NT2/D1 (cell line): ENCODE measurements around the gene RTP5.
"Not testable (repeated sequence)": the region's sequence is repeated elsewhere in the genome, so short reads cannot be mapped to it uniquely, and the experiment has no call there.

Experiments used
- DNase-seq: peaks from one replicate; pipeline ENCODE4 v3.0.0-alpha.2; 2011; ENCODE audit warnings: low read depth, low spot score
- H3K27me3 ChIP-seq: 2 replicates; pipeline ENCODE4 v1.6.0; 2011; ENCODE audit warnings: mild to moderate bottlenecking; ENCODE audit not compliant: insufficient read length, insufficient read depth
- H3K36me3 ChIP-seq: 2 replicates; pipeline ENCODE4 v1.6.1; 2011; ENCODE audit warnings: mild to moderate bottlenecking, low read length, mixed read lengths; ENCODE audit not compliant: insufficient read depth, insufficient read length
- H3K4me1 ChIP-seq: 2 replicates; pipeline ENCODE4 v1.5.1; 2011; ENCODE audit not compliant: insufficient read depth, insufficient read length
- H3K4me3 ChIP-seq: 2 replicates; pipeline ENCODE4 v1.5.1; 2011; ENCODE audit warnings: low read depth; ENCODE audit not compliant: insufficient read length
- H3K9ac ChIP-seq: 2 replicates; pipeline ENCODE4 v1.6.0; 2011; ENCODE audit warnings: low read depth; ENCODE audit not compliant: insufficient read length
- H3K9me3 ChIP-seq: 2 replicates; pipeline ENCODE4 v1.5.1; 2011; ENCODE audit warnings: mild to moderate bottlenecking, low read length; ENCODE audit not compliant: insufficient read depth
- SUZ12 ChIP-seq: IDR thresholded peaks from 2 replicates; pipeline ENCODE4 v1.6.1; 2011; ENCODE audit not compliant: insufficient read length, insufficient read depth; ENCODE audit errors: extremely low read depth
- YY1 ChIP-seq: IDR thresholded peaks from 2 replicates; pipeline ENCODE4 v1.6.1; 2011; ENCODE audit not compliant: insufficient read length, insufficient read depth
- ZNF274 ChIP-seq: IDR thresholded peaks from 2 replicates; pipeline ENCODE4 v1.6.1; 2011; ENCODE audit warnings: mild to moderate bottlenecking, low read depth, low read length

The RTP5 gene

DNA sequence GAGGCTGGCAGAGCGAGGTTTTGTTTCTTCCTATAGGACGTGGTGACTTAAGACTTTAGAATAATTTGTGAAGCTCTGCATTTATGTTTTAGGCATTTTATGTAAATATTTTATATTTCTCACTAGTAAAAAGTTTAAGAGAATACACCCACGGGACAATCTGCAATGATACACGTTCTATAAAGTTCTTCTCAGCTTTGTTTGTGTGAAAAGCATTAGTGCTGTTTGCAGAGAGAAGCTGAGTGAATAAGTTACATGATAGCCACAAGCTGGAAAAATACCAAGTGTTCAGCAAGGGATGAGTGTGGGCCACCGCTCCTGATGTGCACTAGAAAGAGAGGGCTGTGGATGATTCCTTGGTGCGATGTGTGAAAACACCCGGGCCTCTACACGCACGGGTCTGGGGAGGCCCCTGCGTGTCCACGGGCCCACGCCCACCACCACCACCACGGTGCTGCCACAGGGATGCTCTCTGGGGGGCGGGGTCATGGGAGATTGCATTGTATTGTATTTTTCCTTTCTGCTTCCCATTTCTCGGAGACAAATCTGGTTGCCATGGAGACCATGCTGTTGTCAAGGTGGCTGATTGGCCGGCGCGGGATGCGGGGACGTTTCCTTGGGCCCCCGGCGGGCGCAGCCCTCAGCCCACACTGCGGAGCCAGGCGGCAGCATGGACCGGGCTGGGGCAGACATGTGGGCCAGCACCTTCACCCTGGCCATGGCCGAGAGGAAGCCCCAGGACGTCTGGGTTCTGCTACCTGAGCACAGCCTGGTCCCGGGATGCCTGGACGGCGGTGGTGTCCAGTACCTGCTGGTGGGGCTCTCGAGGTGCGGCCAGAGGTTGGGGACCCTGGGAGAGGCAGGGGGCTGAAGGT lies at the start of gene RTP5:
Gene RTP5, plus strand, starts transcription at position 643 of the 875 bp plus-strand sequence. Its CDS starts 28 bp downstream, at position 671.
- Histone ChIP-seq H3K36me3 (no peaks in the 10 kb centered on the region), H3K4me3 (no peak within 1 kb of the TSS), H3K9ac (peak within 1 kb of the TSS; percentile 50), H3K9me3 (peaks cover 8% of the 10 kb centered on the region; the same call in 1 of the 2 replicates), H3K27me3 (peaks cover 13% of the 10 kb centered on the region), H3K4me1 (peaks cover 8% of the 10 kb centered on the region)
- TF ChIP-seq ZNF274, result no peak
- TF ChIP-seq YY1, result no peak
- no peak for TF ChIP-seq SUZ12
- DNase-seq, result no peak

DNA sequence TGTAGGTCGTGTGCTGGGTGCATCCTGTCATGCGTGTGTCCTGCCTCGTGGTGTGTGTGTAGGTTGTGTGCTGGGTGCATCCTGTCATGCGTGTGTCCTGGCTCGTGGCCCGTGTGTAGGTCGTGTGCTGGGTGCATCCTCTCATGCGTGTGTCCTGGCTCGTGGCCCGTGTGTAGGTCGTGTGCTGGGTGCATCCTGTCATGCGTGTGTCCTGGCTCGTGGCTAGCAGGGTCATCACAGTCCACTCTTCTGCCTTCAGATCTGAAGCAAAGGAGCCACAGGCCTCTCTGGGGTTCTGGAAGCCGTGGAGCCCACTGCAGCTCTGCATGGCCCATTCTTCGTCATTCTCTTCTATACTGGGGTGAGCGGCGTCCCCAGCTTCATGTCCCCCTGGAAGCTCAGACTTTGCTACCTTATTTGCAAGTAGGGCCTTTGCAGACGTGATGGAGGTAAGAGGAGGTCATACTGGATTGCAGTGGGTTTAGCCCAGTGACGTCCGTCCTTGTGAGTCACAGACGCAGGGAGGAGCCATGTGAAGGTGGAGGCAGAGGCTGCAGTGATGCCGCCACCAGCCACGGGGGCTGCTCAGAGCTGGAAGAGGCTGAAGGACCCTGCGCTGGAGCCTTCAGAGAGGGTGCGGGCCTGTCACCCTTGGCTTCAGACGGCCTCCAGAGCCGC lies 49.4 kb upstream of the RTP5 start:
- H3K9me3 ChIP-seq, H3K9ac ChIP-seq, H3K27me3 ChIP-seq, H3K36me3 ChIP-seq, DNase-seq, H3K4me3 ChIP-seq: not testable (repeated sequence)
- H3K4me1 ChIP-seq, result peaks cover 40% of the 10 kb centered on the region

DNA sequence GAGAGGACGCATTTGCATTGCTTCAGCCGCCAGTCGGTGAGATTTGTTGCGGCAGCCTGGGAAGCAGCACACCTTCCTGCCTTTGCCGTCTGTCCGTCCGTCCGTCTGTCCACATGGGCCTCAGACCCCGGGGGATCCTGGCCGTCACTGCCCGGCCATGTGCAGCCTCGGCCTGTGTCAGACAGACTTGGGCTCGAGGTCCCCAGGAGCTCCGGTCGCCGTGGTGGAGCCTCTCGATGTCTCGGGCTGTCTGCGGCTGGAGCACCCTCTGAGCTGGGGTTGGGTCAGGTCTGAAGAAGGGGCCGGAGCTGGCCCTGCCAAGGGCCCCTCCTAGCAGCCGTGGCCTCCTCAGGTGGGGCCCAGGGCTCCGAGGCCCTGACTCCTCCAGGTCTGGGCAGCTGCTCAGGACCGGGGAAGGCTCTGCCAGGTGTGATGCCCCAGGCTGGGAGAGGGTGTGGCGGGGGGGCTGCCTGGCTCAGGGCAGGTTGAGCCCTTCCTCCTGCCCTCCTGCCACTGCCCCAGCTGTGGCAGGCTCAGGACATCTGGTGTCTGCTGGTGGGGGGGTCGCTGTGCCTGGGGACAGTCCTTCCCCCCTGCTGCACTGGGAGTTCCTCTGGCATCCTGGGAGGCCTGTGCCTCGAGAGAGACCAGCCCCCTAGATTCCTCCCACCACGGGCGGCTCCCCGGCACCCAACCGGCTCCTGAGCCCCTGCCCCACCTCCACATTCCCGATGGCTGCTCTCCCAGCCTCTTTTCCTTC lies 48.7 kb upstream of the RTP5 start:
- DNase-seq, result no peak
- Histone ChIP-seq H3K36me3 (no peaks in the 10 kb centered on the region), H3K4me3 (no peak overlapping the region), H3K27me3 (no peaks in the 10 kb centered on the region), H3K4me1 (peaks cover 40% of the 10 kb centered on the region), H3K9me3 (no peaks in the 10 kb centered on the region), H3K9ac (no peak overlapping the region)
- TF ChIP-seq SUZ12 (no peak), YY1 (no peak), ZNF274 (no peak)

DNA sequence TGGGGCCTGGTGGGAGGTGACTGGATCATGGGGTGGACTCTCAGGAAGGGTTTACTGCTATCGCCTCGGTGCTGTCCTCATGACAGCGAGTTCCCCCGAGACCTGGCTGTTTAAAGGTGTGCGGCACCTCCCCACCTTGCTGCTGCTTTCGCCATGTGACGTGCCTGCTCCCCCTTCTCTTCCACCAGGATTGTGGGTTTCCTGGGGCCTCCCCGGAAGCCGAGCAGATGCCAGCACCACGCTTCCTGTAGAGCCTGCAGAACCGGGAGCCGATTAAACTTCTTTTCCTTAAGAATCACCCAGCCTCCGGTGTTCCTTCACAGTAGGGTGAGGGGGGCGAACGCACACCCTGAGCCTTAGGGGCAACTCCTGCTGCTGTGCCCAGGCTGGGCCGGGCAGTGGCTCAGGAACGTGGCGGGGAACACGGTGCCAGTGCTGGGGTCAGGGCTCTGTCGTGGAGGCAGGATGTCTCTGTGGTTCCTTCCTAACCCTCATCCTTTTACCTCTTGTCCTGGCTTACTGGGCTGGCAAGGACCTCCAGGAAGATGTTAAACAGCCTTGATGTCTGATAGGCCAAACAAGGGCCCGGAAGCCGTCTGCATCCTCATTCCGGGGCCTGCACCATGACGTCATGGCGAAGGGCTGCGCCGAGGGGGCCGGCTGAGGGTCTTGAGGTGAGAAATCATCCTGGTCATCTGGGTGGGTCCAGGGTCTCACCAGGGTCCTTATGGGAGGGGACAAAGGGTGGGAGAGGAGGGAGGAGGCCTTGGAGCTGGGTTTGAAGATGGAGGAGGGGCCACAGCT lies 47.9 kb upstream of the RTP5 start:
- Histone ChIP-seq H3K27me3 (no peaks in the 10 kb centered on the region), H3K9ac (peak overlapping the region; percentile 8), H3K4me3 (no peak overlapping the region), H3K9me3 (peaks cover 2% of the 10 kb centered on the region; the same call in 1 of the 2 replicates), H3K36me3 (no peaks in the 10 kb centered on the region), H3K4me1 (peaks cover 34% of the 10 kb centered on the region)
- TF ChIP-seq SUZ12 (no peak), YY1 (no peak), ZNF274 (no peak)
- DNase-seq, result no peak

DNA sequence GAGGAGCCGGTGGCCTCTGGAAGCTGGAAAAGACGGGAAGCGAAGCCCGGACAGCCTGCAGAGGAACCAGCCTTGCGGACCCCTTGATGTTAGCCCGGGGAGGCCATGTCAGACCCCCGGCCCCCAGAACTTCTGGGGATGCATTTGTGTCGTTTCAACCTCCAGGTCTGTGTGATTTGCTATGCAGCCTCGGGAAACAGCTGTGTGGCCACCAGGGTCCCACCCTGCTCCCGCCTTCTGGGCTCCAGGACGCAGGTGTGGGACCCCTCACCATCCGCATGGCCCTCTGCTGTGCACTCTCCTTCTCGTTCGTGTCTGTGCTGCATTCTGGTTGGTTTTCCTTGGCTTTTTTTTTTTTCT lies 47.3 kb upstream of the RTP5 start:
- Histone ChIP-seq H3K27me3 (no peaks in the 10 kb centered on the region), H3K9me3 (peaks cover 7% of the 10 kb centered on the region), H3K4me3 (no peak overlapping the region), H3K36me3 (no peaks in the 10 kb centered on the region), H3K9ac (peak overlapping the region; percentile 6), H3K4me1 (peaks cover 29% of the 10 kb centered on the region)
- no peak for TF ChIP-seq YY1
- no peak for TF ChIP-seq ZNF274
- no peak for TF ChIP-seq SUZ12
- no peak for DNase-seq

DNA sequence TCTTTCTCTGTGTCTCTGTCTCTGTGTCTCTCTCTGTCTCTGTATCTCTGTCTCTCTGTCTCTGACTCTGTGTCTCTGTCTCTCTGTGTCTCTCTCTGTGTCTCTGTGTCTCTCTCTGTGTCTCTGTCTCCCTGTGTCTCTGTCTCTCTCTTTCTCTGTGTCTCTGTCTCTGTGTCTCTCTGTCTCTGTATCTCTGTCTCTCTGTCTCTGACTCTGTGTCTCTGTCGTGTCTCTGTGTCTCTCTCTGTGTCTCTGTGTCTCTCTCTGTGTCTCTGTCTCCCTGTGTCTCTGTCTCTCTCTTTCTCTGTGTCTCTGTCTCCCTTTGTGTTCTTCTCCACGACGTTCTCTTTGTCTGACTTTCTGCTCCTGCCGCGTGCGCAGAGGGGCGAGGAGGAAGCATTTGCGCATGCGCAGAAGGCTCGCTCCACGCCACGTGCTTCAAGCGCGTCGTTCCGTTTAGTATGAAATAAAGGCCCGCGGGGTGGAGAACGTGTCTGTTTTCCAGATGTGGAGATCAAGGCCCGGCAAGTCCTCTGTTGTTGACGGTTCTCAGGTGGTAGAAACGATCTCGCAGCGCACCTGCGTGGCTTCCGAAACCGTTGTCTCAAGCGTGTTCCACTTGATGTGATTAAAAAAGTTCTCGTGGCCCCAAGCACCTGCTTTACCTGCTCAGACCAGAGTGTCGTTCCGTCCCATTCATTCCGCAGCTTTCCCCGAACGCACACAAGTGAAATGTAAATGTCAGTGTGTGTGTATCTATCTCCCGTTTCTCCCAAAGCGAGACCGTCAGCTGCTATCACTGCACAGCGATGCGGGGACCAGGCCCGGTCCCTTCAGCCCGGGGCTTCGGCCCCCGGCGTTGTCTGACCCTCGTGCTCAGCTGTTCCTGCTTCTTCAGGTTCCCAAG lies 45.7 kb upstream of the RTP5 start:
- not testable (repeated sequence) for H3K27me3 ChIP-seq, H3K4me3 ChIP-seq, DNase-seq, H3K9ac ChIP-seq, H3K36me3 ChIP-seq
- peaks cover 25% of the 10 kb centered on the region for H3K4me1 ChIP-seq
- peaks cover 16% of the 10 kb centered on the region for H3K9me3 ChIP-seq
